Nephron (organoid): ENCODE data around the gene FKBP14.
"Not testable (repeated sequence)": the region's sequence is repeated elsewhere in the genome, so short reads cannot be mapped to it uniquely, and the experiment has no call there.

ENCODE experiments used
- H3K27ac Mint-ChIP-seq, 3 experiments: 2 replicates each; pipeline ENCODE4 v1.8.0; 2020; ENCODE audit warnings: mixed read lengths in 3 of 3, mild to moderate bottlenecking in 2 of 3, moderate library complexity in 1 of 3
- H3K27me3 Mint-ChIP-seq: 2 replicates; pipeline ENCODE4 v1.8.0; 2021; ENCODE audit warnings: low read depth, mild to moderate bottlenecking, moderate library complexity, mixed read lengths
- H3K36me3 Mint-ChIP-seq: 2 replicates; pipeline ENCODE4 v1.8.0; 2020; ENCODE audit warnings: low read depth, mixed read lengths
- H3K4me1 Mint-ChIP-seq: 2 replicates; pipeline ENCODE4 v1.8.0; 2020; ENCODE audit warnings: mixed read lengths
- H3K4me3 Mint-ChIP-seq, 3 experiments: 2 replicates each; pipeline ENCODE4 v1.8.0; 2020; ENCODE audit warnings: mild to moderate bottlenecking in 3 of 3, mixed read lengths in 3 of 3, moderate library complexity in 2 of 3
- H3K9me3 Mint-ChIP-seq: 2 replicates; pipeline ENCODE4 v1.8.0; 2020; ENCODE audit warnings: mixed read lengths
- CTCF ChIP-seq, 3 experiments: fragments of 200-600 bp; sonication (generic); IDR thresholded peaks; one replicate each; pipeline ENCODE4 v1.5.0; 2021; ENCODE audit warnings: antibody characterized with exemption in 3 of 3; ENCODE audit not compliant: unreplicated experiment in 3 of 3

The FKBP14 gene

GRCh38 chr7:29962035-29962434, 64.5 kb downstream of the FKBP14 start:
- no peak overlapping the region for H3K4me3 Mint-ChIP-seq
- peaks cover 22% of the 10 kb centered on the region for H3K4me1 Mint-ChIP-seq
- peaks cover 79% of the 10 kb centered on the region for H3K36me3 Mint-ChIP-seq
- peaks cover 4% of the 10 kb centered on the region for H3K27me3 Mint-ChIP-seq
- no peak overlapping the region for H3K27ac Mint-ChIP-seq
- no peaks in the 10 kb centered on the region for H3K9me3 Mint-ChIP-seq
- no peak for TF ChIP-seq CTCF (IDR thresholded peaks at IDR 0.05; ENCODE audit: unreplicated experiment in 3 of 3)

GRCh38 chr7:29961611-29962010, 64.9 kb downstream of the FKBP14 start:
- H3K4me1 Mint-ChIP-seq = peaks cover 23% of the 10 kb centered on the region
- H3K27me3 Mint-ChIP-seq, H3K27ac Mint-ChIP-seq, H3K4me3 Mint-ChIP-seq, H3K9me3 Mint-ChIP-seq: not testable (repeated sequence)
- H3K36me3 Mint-ChIP-seq = peaks cover 75% of the 10 kb centered on the region
